ENCODE data around the gene OR1A1. TPM values are rescaled to one million over a fixed set of nuclear protein-coding genes. Genes with fewer than 3 reads are reported as not detected.

OR1A1 gene
- total and polyA plus RNA-seq, 2 experiments from 2014 or later = not detected

GRCh38 chr17:3260163-3260562 is 52.7 kb downstream of the OR1A1 start:
- Histone ChIP-seq H3K27me3 (replicated peaks; ENCODE audit: insufficient read depth) (no peaks in the 10 kb centered on the region), H3K36me3 (ENCODE audit: low read depth) (no peaks in the 10 kb centered on the region), H3K9ac (no peak overlapping the region), H4K20me1 (ENCODE audit: insufficient read depth) (no peaks in the 10 kb centered on the region), H3K9me3 (ENCODE audit: low read depth) (no peaks in the 10 kb centered on the region), H3F3A (ENCODE audit: insufficient read depth) (no peaks in the 10 kb centered on the region), H3K9me2 (ENCODE audit: insufficient read depth) (no peaks in the 10 kb centered on the region), H3K4me1 (ENCODE audit: insufficient read depth) (no peaks in the 10 kb centered on the region), H3K27ac (no peak overlapping the region), H3K4me3 (no peak overlapping the region), H2AFZ (no peak overlapping the region), H3K4me2 (ENCODE audit: unreplicated experiment) (no peak overlapping the region), H3K79me2 (ENCODE audit: insufficient read depth) (no peaks in the 10 kb centered on the region)
- WGBS, 2 experiments (ENCODE audit: low coverage in 1 of 2, low lambda C conversion rate in 2 of 2, missing lambda C conversion rate in 2 of 2) = 18 to 23% methylated on average over 1 of the region's 1 CpG
- in situ Hi-C loops (cut with MboI) = no loop called here
- TF ChIP-seq EZH2phosphoT487 (IDR thresholded peaks at IDR 0.05; ENCODE audit: insufficient read depth, low read depth) (no peak), EZH2 (IDR thresholded peaks at IDR 0.05; ENCODE audit: insufficient read depth, poor library complexity, severe bottlenecking) (no peak)
- DNase-seq = no peak

- H3K79me2 ChIP-seq (ENCODE audit: insufficient read depth) = no peaks in the 10 kb centered on the region
- H3K9ac ChIP-seq = no peak overlapping the region
- H3K27ac ChIP-seq = no peak overlapping the region
- WGBS, 2 experiments (ENCODE audit: low coverage in 1 of 2, low lambda C conversion rate in 2 of 2, missing lambda C conversion rate in 2 of 2) = 33 to 39% methylated on average over 13 of the region's 13 CpGs
- no peak for TF ChIP-seq EZH2phosphoT487 (IDR thresholded peaks at IDR 0.05; ENCODE audit: insufficient read depth, low read depth)
- TF ChIP-seq EZH2 (IDR thresholded peaks at IDR 0.05; ENCODE audit: insufficient read depth, poor library complexity, severe bottlenecking) = no peak
- in situ Hi-C loops (cut with MboI) = no loop called here
- no peaks in the 10 kb centered on the region for H4K20me1 ChIP-seq (ENCODE audit: insufficient read depth)
- H3K4me3 ChIP-seq = no peak overlapping the region
- no peak overlapping the region for H3K4me2 ChIP-seq (ENCODE audit: unreplicated experiment)
- no peak overlapping the region for H2AFZ ChIP-seq
- H3K9me2 ChIP-seq (ENCODE audit: insufficient read depth) = no peaks in the 10 kb centered on the region
- no peaks in the 10 kb centered on the region for H3K4me1 ChIP-seq (ENCODE audit: insufficient read depth)
- DNase-seq = no peak
- H3F3A ChIP-seq (ENCODE audit: insufficient read depth) = no peaks in the 10 kb centered on the region
- no peaks in the 10 kb centered on the region for H3K9me3 ChIP-seq (ENCODE audit: low read depth)
- H3K36me3 ChIP-seq (ENCODE audit: low read depth) = no peaks in the 10 kb centered on the region
- no peaks in the 10 kb centered on the region for H3K27me3 ChIP-seq (replicated peaks; ENCODE audit: insufficient read depth)
Observed at GRCh38 chr17:3260600-3260999, 53.1 kb downstream of the OR1A1 start.

Other genes starting within 250 kb of the OR1A1 start
- gene OR1D5, start 144.1 kb upstream of the OR1A1 start, total RNA-seq (2014; rRNA removed; shearing (Covaris generic)) = not detected in 2 replicates
- gene OR1D5, start 144.1 kb upstream of the OR1A1 start, polyA plus RNA-seq (2016; fragmentation: Nextera tagmentation; extraction: Ambion mirVana) = not detected in 2 replicates
- not detected in 2 replicates for gene OR1D2, start 103.2 kb upstream of the OR1A1 start, total RNA-seq (2014; rRNA removed; shearing (Covaris generic))
- not detected in 2 replicates for gene OR1D2, start 103.2 kb upstream of the OR1A1 start, polyA plus RNA-seq (2016; fragmentation: Nextera tagmentation; extraction: Ambion mirVana)
- gene OR1G1, start 80.1 kb upstream of the OR1A1 start, total RNA-seq (2014; rRNA removed; shearing (Covaris generic)) = not detected in 2 replicates
- gene OR1G1, start 80.1 kb upstream of the OR1A1 start, polyA plus RNA-seq (2016; fragmentation: Nextera tagmentation; extraction: Ambion mirVana) = not detected in 2 replicates
- gene OR1A2, start 10.1 kb upstream of the OR1A1 start, total RNA-seq (2014; rRNA removed; shearing (Covaris generic)) = not detected in 2 replicates
- gene OR1A2, start 10.1 kb upstream of the OR1A1 start, polyA plus RNA-seq (2016; fragmentation: Nextera tagmentation; extraction: Ambion mirVana) = not detected in 2 replicates
- gene OR3A1, start 90.7 kb downstream of the OR1A1 start, total RNA-seq (2014; rRNA removed; shearing (Covaris generic)) = not detected in 2 replicates
- gene OR3A1, start 90.7 kb downstream of the OR1A1 start, polyA plus RNA-seq (2016; fragmentation: Nextera tagmentation; extraction: Ambion mirVana) = not detected in 2 replicates
- not detected in 2 replicates for gene OR3A2, start 178.6 kb downstream of the OR1A1 start, total RNA-seq (2014; rRNA removed; shearing (Covaris generic))
- gene OR3A2, start 178.6 kb downstream of the OR1A1 start, polyA plus RNA-seq (2016; fragmentation: Nextera tagmentation; extraction: Ambion mirVana) = not detected in 2 replicates
- not detected in 2 replicates for gene OR1E1, start 190.7 kb downstream of the OR1A1 start, total RNA-seq (2014; rRNA removed; shearing (Covaris generic))
- not detected in 2 replicates for gene OR1E1, start 190.7 kb downstream of the OR1A1 start, polyA plus RNA-seq (2016; fragmentation: Nextera tagmentation; extraction: Ambion mirVana)
- gene OR3A3, start 203.7 kb downstream of the OR1A1 start, total RNA-seq (2014; rRNA removed; shearing (Covaris generic)) = not detected in 2 replicates
- not detected in 2 replicates for gene OR3A3, start 203.7 kb downstream of the OR1A1 start, polyA plus RNA-seq (2016; fragmentation: Nextera tagmentation; extraction: Ambion mirVana)
- not detected in 2 replicates for gene OR1E2, start 226.2 kb downstream of the OR1A1 start, total RNA-seq (2014; rRNA removed; shearing (Covaris generic))
- gene OR1E2, start 226.2 kb downstream of the OR1A1 start, polyA plus RNA-seq (2016; fragmentation: Nextera tagmentation; extraction: Ambion mirVana) = not detected in 2 replicates

All from GM23248 (cell line).